ENCODE data around the gene RNF11. TPM values are rescaled to one million over a fixed set of nuclear protein-coding genes. Genes with fewer than 3 reads are reported as not detected.

Gene RNF11
- polyA plus RNA-seq, 3 donors, result 25.3 to 30.4 (median 28.4) TPM

DNA sequence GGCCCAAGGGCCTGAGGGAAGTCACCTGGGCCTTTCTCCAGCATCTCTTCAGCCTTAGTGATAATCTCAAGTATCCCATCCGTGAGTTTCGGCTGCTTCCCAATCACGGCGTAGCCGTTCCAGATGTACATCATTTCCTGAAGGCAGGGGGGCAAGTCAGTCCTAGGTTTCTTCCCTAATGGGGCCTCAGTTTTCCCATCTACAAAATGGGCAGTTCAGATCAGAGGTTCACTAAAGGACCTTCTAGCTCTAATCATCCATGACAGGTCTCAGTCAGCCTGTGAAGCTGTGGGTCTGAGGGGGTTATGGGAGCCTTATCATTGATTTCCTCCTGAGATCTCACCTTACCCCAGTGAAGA, 54.4 kb downstream of the RNF11 start:
- Histone ChIP-seq H3K9me3 (replicated peaks in 1 of 2; ENCODE audit: control insufficient read depth in 1 of 2, insufficient read depth in 1 of 2, low read length in 2 of 2) (no peaks in the 10 kb centered on the region), H3K36me3 (replicated peaks in 1 of 2; ENCODE audit: control insufficient read depth in 1 of 2, insufficient read depth in 2 of 2, low read length in 2 of 2) (no peaks in the 10 kb centered on the region), H3K4me1 (ENCODE audit: control insufficient read depth in 1 of 2, insufficient read depth in 2 of 2, low read length in 2 of 2) (no peaks in the 10 kb centered on the region), H3K4me3 (replicated peaks in 1 of 3; ENCODE audit: low read depth in 2 of 3, low read length in 3 of 3) (no peak overlapping the region), H3K4me2 (replicated peaks; ENCODE audit: extremely low read depth, low read length, poor library complexity, severe bottlenecking) (no peak overlapping the region), H3K27ac (ENCODE audit: low read depth in 1 of 2, low read length in 2 of 2) (no peak overlapping the region), H3K9ac (ENCODE audit: insufficient read depth, low read length, poor library complexity, severe bottlenecking) (no peak overlapping the region), H4K20me1 (ENCODE audit: insufficient read depth, low read length) (no peaks in the 10 kb centered on the region), H3K27me3 (ENCODE audit: control insufficient read depth in 2 of 2, insufficient read depth in 2 of 2, low read length in 2 of 2) (no peaks in the 10 kb centered on the region), H3K79me2 (ENCODE audit: insufficient read depth, low read length) (no peaks in the 10 kb centered on the region), H2AFZ (ENCODE audit: insufficient read depth, low read depth, low read length, poor library complexity, severe bottlenecking) (no peak overlapping the region)
- intact Hi-C loops (cut with micrococcal nuclease), result no loop called here
- Mint-ChIP-seq H3K36me3 (no peaks in the 10 kb centered on the region), H3K4me3 (no peak overlapping the region), H3K27me3 (ENCODE audit: low read depth in 3 of 3) (peaks cover 0 to 5% (median 2%) of the 10 kb centered on the region in 3 donors), H3K27ac (no peak overlapping the region), H3K4me1 (peaks cover 3% of the 10 kb centered on the region), H3K9me3 (no peaks in the 10 kb centered on the region)
- TF ChIP-seq, protein P1, sequence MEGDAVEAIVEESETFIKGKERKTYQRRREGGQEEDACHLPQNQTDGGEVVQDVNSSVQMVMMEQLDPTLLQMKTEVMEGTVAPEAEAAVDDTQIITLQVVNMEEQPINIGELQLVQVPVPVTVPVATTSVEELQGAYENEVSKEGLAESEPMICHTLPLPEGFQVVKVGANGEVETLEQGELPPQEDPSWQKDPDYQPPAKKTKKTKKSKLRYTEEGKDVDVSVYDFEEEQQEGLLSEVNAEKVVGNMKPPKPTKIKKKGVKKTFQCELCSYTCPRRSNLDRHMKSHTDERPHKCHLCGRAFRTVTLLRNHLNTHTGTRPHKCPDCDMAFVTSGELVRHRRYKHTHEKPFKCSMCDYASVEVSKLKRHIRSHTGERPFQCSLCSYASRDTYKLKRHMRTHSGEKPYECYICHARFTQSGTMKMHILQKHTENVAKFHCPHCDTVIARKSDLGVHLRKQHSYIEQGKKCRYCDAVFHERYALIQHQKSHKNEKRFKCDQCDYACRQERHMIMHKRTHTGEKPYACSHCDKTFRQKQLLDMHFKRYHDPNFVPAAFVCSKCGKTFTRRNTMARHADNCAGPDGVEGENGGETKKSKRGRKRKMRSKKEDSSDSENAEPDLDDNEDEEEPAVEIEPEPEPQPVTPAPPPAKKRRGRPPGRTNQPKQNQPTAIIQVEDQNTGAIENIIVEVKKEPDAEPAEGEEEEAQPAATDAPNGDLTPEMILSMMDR (IDR thresholded peaks at IDR 0.05), result no peak
- 98% methylated on average over 5 of the region's 5 CpGs for WGBS (ENCODE audit: insufficient coverage)
- no peak for DNase-seq

DNA sequence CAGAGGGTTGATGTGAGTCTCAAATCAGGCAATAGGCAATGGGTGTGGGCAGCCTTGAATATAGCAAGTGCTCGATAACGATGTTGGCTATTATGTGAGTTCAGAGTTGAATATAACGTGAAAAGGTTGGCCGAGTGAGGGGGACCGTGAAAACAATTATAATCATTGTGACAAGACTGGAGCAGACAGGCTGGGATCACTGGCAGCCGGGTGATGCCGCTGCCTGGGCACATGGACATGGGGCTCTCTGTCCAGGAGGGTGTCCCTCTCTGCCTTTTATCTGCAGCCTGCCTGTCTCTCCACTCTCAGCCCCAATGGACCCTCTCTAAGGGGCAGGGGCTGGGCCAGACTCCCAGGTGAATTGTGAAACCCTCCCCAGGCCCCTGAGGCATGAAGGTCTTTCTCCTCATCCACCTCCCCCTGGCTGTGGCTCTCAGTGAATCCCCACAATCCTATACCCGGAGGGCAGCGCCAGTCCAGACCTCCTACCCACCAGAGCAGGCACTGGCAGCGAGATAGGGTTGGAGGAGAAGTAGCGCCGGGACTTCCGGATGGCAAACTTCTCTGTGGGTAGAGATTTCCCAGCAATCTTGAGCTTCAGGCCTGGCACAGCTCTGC, 57.9 kb downstream of the RNF11 start:
- Histone ChIP-seq H3K79me2 (ENCODE audit: insufficient read depth, low read length) (no peaks in the 10 kb centered on the region), H3K9me3 (replicated peaks in 1 of 2; ENCODE audit: control insufficient read depth in 1 of 2, insufficient read depth in 1 of 2, low read length in 2 of 2) (no peaks in the 10 kb centered on the region), H3K4me1 (ENCODE audit: control insufficient read depth in 1 of 2, insufficient read depth in 2 of 2, low read length in 2 of 2) (peaks cover 9 to 12% of the 10 kb centered on the region in 2 donors), H3K4me2 (replicated peaks; ENCODE audit: extremely low read depth, low read length, poor library complexity, severe bottlenecking) (no peak overlapping the region), H3K9ac (ENCODE audit: insufficient read depth, low read length, poor library complexity, severe bottlenecking) (no peak overlapping the region), H4K20me1 (ENCODE audit: insufficient read depth, low read length) (no peaks in the 10 kb centered on the region), H3K4me3 (replicated peaks in 1 of 3; ENCODE audit: low read depth in 2 of 3, low read length in 3 of 3) (no peak overlapping the region), H3K27me3 (ENCODE audit: control insufficient read depth in 2 of 2, insufficient read depth in 2 of 2, low read length in 2 of 2) (no peaks in the 10 kb centered on the region), H2AFZ (ENCODE audit: insufficient read depth, low read depth, low read length, poor library complexity, severe bottlenecking) (no peak overlapping the region), H3K36me3 (replicated peaks in 1 of 2; ENCODE audit: control insufficient read depth in 1 of 2, insufficient read depth in 2 of 2, low read length in 2 of 2) (no peaks in the 10 kb centered on the region), H3K27ac (ENCODE audit: low read depth in 1 of 2, low read length in 2 of 2) (no peak overlapping the region)
- TF ChIP-seq, protein P1 (IDR thresholded peaks at IDR 0.05), result no peak
- peak in 1 of 3 donors; percentile 1 for DNase-seq
- intact Hi-C loops (cut with micrococcal nuclease), result no loop called here
- WGBS (ENCODE audit: insufficient coverage), result 100% methylated on average over 5 of the region's 13 CpGs
- H3K9me3 Mint-ChIP-seq, result no peaks in the 10 kb centered on the region
- H3K4me3 Mint-ChIP-seq, result no peak overlapping the region
- H3K4me1 Mint-ChIP-seq, result peaks cover 14% of the 10 kb centered on the region
- no peaks in the 10 kb centered on the region for H3K36me3 Mint-ChIP-seq
- peaks cover 2 to 5% (median 2%) of the 10 kb centered on the region in 3 donors for H3K27me3 Mint-ChIP-seq (ENCODE audit: low read depth in 3 of 3)
- no peak overlapping the region for H3K27ac Mint-ChIP-seq
